GM18505 (cell line): Measurements from ENCODE around the gene FANCB.

Source experiments
- ATAC-seq: cut with Tn5 transposase; IDR thresholded peaks from one replicate; pipeline ENCODE4 v1.9.1; 2021; ENCODE audit not compliant: unreplicated experiment
- POLR2A ChIP-seq: IDR thresholded peaks from 4 replicates; pipeline ENCODE4 v1.6.1; 2011; ENCODE audit warnings: borderline replicate concordance; ENCODE audit not compliant: insufficient read depth, insufficient read length; ENCODE audit errors: extremely low read depth

Gene FANCB

DNA sequence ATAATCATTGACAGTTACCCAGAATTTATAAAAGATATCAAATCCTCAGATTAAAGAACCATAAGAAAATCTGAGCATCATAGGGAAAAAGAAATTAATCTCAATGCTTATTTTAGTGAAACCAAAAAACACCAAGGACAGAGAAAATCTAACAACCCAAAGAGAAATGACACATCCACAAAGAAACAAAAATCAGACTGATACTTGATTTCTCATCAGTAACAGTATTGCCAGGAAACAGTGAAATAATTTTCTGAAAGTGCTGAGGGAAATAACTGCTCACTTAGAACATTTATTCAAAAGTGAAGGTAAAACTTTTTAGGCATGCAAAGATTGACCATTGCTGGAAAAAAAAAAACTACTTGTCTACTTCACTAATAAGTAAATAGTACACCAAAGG, 11.0 kb upstream of the FANCB start:
- no peak for TF ChIP-seq POLR2A
- no peak for ATAC-seq

DNA sequence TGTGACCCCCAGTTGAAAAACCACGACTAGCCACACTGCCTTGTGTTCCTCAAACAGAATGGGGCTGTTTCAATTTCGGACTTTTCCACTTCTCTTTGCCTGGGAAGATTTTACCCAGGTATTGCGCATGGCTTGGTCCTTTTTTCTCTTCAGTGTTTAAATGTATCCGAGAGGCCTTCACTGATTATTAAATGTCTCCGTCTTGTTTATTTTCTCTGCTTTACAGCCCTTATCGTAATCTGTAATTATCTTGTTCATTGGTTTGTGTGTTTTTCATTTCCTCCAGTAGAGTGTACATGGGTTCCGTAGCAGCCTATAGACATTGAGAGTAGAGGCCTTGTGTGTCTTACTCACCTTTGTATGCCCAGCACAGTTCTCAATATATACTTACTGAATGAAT, 2.8 kb upstream of the FANCB start:
- no peak for TF ChIP-seq POLR2A
- no peak for ATAC-seq

GRCh38 chrX:14873676-14874049, 794 bp upstream of the FANCB start:
- TF ChIP-seq POLR2A, result no peak

GRCh38 chrX:14872355-14872754, 514 bp downstream of the FANCB start:
- no peak for TF ChIP-seq POLR2A
- no peak for ATAC-seq

More at GRCh38 chrX:14873676-14874049, 794 bp upstream of the FANCB start:
- no peak for ATAC-seq

DNA sequence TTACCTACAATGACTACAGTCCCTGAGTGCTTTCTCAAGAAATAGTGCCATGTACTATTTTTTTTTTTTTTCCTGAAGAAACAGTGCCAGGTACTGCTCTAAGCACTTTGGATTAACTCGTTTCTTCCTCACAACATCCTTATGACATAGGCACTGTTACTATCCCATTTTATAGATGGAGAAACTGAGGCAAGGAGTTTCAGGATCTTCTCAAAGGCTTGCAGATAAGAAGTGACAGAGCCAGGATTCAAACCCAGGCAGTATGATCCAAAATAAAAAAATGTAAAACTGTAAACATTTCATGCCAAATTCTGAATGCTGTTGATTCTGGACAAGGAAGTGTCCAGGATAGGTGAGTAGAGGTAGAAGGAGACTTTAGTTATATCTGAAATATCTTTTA, 1.1 kb downstream of the FANCB start:
- ATAC-seq, result no peak
- no peak for TF ChIP-seq POLR2A

DNA sequence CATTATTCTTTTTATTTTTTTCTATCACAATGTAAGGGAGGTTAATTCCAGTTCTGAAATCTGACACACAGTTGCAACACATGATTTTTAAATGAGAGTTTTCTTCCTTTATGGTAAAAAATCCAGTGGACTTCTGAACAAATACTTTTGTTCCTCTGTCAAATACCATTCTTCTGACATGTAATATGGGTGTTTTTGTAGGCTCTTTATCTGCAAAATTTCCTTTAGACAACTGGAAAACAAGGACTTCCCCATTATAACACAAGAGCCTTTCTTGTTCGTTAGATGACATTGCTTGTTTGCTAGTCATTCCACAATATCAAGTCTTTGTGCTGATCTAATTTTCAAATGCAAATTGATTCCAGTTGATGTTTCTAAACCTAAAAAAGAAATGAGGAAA, 7.7 kb downstream of the FANCB start:
- ATAC-seq, result no peak

GRCh38 chrX:14864631-14865030, 8.2 kb downstream of the FANCB start:
- TF ChIP-seq POLR2A, result no peak
- no peak for ATAC-seq

More for the DNA sequence above, 7.7 kb downstream of the FANCB start:
- TF ChIP-seq POLR2A, result no peak

GRCh38 chrX:14851526-14851925, 21.3 kb downstream of the FANCB start:
- ATAC-seq, result no peak
- no peak for TF ChIP-seq POLR2A

DNA sequence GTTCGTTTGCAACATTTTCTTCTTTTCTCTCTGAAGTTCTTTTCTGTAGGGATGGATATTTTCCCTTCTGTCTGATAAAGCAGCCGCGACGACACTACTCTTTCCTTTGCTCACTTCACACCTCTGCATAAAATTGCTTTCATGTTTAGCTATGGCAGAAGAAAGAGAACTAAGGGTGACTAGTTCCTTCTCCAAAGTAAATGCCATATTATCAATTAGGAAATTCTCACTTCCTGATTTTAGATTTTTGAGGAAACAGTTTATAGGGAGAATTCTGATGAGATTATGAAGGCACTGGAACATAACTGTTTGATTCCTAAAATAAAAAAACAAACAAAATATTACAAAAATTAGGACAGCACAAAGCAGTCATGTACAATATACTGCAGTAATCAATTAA, 29.2 kb downstream of the FANCB start:
- TF ChIP-seq POLR2A, result no peak
- no peak for ATAC-seq

- no peak for TF ChIP-seq POLR2A
Measured at GRCh38 chrX:14837155-14837554, 35.7 kb downstream of the FANCB start.

DNA sequence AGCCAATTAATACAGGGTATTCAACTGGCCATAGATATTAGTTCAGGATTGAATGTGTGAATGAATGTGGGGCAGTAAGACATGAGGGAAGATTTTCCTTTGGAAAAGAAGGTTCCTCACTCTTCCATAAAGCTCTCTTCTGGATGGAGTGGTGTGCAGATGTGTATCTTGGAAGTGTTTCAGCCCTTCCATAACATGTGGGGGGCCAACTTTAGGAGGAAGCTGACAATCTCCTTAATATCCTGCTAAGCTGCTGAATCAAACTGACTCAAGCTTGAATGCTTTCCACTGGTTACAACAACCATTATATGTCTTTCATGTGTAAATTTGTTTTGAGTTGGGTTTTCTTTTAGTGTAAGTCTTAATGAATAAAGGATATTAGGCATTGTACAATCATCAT, 40.3 kb downstream of the FANCB start:
- TF ChIP-seq POLR2A, result no peak
- ATAC-seq, result no peak

More at GRCh38 chrX:14837155-14837554, 35.7 kb downstream of the FANCB start:
- ATAC-seq, result no peak

GRCh38 chrX:14832151-14832550, 40.7 kb downstream of the FANCB start:
- ATAC-seq, result no peak

GRCh38 chrX:14829643-14830042, 43.2 kb downstream of the FANCB start:
- ATAC-seq, result no peak
- TF ChIP-seq POLR2A, result no peak

More at GRCh38 chrX:14832151-14832550, 40.7 kb downstream of the FANCB start:
- TF ChIP-seq POLR2A, result no peak

DNA sequence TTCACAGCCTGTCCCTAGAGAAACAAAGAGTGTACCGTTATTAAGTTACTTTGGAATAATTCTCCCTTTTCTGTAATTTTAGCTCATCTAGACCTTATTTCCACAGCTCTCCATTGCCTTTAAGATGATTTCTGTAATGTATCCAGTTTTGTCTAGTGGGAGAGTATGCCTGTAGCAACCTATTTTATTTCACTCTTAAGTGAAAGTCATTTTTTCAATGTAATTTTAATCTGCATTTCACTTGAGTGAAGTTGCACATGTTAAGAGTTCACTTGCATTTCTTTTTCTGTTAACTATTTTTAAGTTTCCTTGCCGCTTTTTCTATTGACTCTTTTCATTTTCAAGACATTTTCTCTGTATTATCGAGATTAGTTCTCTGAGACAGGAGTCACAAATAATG, 46.5 kb downstream of the FANCB start:
- no peak for ATAC-seq
- TF ChIP-seq POLR2A, result no peak

- TF ChIP-seq POLR2A, result no peak
- no peak for ATAC-seq
Measured at GRCh38 chrX:14825851-14826250, 47.0 kb downstream of the FANCB start.
